GM19452 (cell line): ENCODE results near the gene HSP90AA1.
"Not testable (repeated sequence)": the region's sequence is repeated elsewhere in the genome, so short reads cannot be mapped to it uniquely, and the experiment has no call there.

Experiments
- ATAC-seq: cut with Tn5 transposase; IDR thresholded peaks from one replicate; pipeline ENCODE4 v1.9.1; 2021; ENCODE audit not compliant: unreplicated experiment

The HSP90AA1 gene

GRCh38 chr14:102095231-102095870, 8.5 kb upstream of the HSP90AA1 start:
- ATAC-seq, result no peak

- no peak for ATAC-seq
Measured at GRCh38 chr14:102094101-102094500, 7.3 kb upstream of the HSP90AA1 start.

- ATAC-seq, result no peak
Measured at GRCh38 chr14:102092806-102093205, 6.0 kb upstream of the HSP90AA1 start.

GRCh38 chr14:102090713-102091112, 3.9 kb upstream of the HSP90AA1 start:
- ATAC-seq, result no peak

- no peak for ATAC-seq
Measured at GRCh38 chr14:102089621-102090343, 2.9 kb upstream of the HSP90AA1 start.

- no peak for ATAC-seq
Measured at GRCh38 chr14:102088012-102088792, 1.4 kb upstream of the HSP90AA1 start.

- no peak for ATAC-seq
Measured at GRCh38 chr14:102087762-102088011, 843 bp upstream of the HSP90AA1 start.

- no peak for ATAC-seq
Measured at GRCh38 chr14:102086709-102086971, 204 bp downstream of the HSP90AA1 start.

- peak; percentile 34 for ATAC-seq
Measured at GRCh38 chr14:102085948-102086708, 716 bp downstream of the HSP90AA1 start.

- no peak for ATAC-seq
Measured at GRCh38 chr14:102085488-102085887, 1.4 kb downstream of the HSP90AA1 start.

GRCh38 chr14:102084931-102085330, 1.9 kb downstream of the HSP90AA1 start:
- ATAC-seq, result no peak

- not testable (repeated sequence) for ATAC-seq
Measured at GRCh38 chr14:102084522-102084921, 2.3 kb downstream of the HSP90AA1 start.

- ATAC-seq, result no peak
Measured at GRCh38 chr14:102081231-102082080, 5.4 kb downstream of the HSP90AA1 start.

- no peak for ATAC-seq
Measured at GRCh38 chr14:102080183-102081080, 6.4 kb downstream of the HSP90AA1 start.

GRCh38 chr14:102079700-102079979, 7.2 kb downstream of the HSP90AA1 start:
- ATAC-seq, result no peak

- no peak for ATAC-seq
Measured at GRCh38 chr14:102078831-102079699, 7.8 kb downstream of the HSP90AA1 start.

- not testable (repeated sequence) for ATAC-seq
Measured at GRCh38 chr14:102078361-102078791, 8.5 kb downstream of the HSP90AA1 start.

- ATAC-seq, result no peak
Measured at GRCh38 chr14:102077382-102077709, 9.5 kb downstream of the HSP90AA1 start.

- no peak for ATAC-seq
Measured at GRCh38 chr14:102075155-102075554, 11.7 kb downstream of the HSP90AA1 start.
